ENCODE data around the gene PSMD6. TPM values are rescaled to one million over a fixed set of nuclear protein-coding genes. Genes with fewer than 3 reads are reported as not detected.
A peak's percentile ranks its signal among the peaks of the same experiment; 100 is the strongest.

Gene PSMD6
- total and polyA plus RNA-seq, 7 experiments from 2014 or later: 63.4 to 134 (median 89.2) TPM

DNA sequence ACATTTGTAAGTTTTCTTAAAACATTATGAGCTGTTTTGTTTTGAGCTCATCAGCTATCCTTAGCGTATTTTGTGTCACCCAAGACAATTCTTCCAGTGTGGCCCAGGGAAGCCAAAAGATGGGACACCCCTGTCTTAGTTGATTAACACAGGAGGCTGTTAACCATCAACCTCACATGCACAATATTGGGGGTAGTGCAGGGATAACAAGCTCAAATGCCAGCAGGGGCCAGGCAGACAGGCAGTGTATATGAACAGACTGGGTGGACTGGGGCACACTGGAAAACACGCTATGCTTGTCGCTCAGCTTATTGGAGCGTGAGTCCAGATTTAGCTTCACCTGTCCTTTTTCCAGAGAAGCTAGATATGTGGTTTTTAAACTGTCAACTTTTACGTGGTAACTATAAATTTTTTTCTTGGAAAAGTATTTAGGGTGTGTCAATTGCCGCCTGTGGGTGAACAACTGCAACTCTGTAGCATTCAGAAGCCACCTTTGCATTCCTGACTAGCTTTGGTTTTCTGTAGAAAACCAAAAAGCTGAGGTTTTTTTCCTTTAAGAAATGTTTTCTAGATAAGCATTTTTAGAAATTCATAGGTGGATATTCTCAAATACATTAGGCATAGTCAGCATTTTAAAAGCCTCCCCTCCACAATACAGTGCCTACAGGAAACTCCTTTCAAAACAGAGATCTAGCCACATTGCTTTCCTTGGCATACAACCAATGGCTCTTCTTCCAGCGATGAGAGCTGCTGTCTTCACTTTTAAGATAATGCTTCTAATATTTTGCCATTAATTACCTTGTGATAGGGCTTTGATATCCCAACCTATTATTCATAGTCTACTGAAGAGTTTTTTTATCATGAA lies 14.6 kb downstream of the PSMD6 start:
- Mint-ChIP-seq H3K36me3 (peaks cover 16 to 39% (median 29%) of the 10 kb centered on the region in 5 donors), H3K9me3 (no peaks in the 10 kb centered on the region), H3K27ac (peak overlapping the region in 7 of 9 donors; percentile 29 to 88 (median 71)), H3K4me1 (peaks cover 12 to 33% (median 19%) of the 10 kb centered on the region in 7 donors), H3K27me3 (no peaks in the 10 kb centered on the region), H3K4me3 (peak overlapping the region in 2 of 10 donors; percentile 17 to 58)
- no peak overlapping the region for H3K27ac ChIP-seq (ENCODE audit: low read depth, low read length)
- no peaks in the 10 kb centered on the region for H3K27me3 ChIP-seq (ENCODE audit: control insufficient read depth in 2 of 2, insufficient read depth in 2 of 2, low read length in 2 of 2)
- ATAC-seq (peak; percentile 34), DNase-seq (no peak)
- H3K4me3 ChIP-seq (ENCODE audit: low read length): no peak overlapping the region
- no peaks in the 10 kb centered on the region for H3K4me1 ChIP-seq (ENCODE audit: control insufficient read depth in 2 of 2, insufficient read depth in 2 of 2, low read length in 2 of 2)
- ChIA-PET POLR2A (interaction anchor here (1.0 to 2.7 kb wide), 7 partner anchors 12 to 65 kb away, joined by 3 to 13 read pairs (median 3); partner anchors contain the start of gene PSMD6), CTCF (interaction anchor here (0.7 to 3.6 kb wide), 11 partner anchors 10 to 1698 kb away, joined by 3 to 16 read pairs (median 3); partner anchors contain the start of gene PSMD6)
- intact Hi-C loops (cut with micrococcal nuclease): no loop called here
- H3K9me3 ChIP-seq (ENCODE audit: control insufficient read depth in 2 of 3, low read length in 3 of 3): no peaks in the 10 kb centered on the region
- H3K36me3 ChIP-seq (ENCODE audit: control insufficient read depth in 2 of 3, insufficient read depth in 3 of 3, low read length in 3 of 3): peaks cover 43 to 92% (median 45%) of the 10 kb centered on the region in 3 experiments

DNA sequence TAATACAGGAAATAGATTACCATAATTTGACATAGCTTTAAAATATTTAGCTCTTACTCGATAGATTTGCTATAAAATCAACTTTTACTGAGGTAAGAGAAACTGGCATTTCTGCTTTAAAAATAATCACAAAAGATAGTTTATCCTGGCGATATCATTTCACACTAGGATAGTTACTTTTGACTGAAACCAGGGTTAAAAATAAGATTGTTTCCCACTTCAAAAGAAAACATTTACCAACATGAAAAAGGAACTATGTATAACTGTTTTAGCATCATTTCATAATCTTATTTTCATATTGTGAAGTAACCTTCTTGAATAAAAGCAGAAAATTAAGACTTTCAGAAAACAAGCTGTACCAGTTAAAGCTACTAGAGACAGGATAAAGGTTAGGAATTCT lies 15.3 kb downstream of the PSMD6 start:
- Mint-ChIP-seq H3K4me1 (peaks cover 8 to 26% (median 20%) of the 10 kb centered on the region in 7 donors), H3K9me3 (no peaks in the 10 kb centered on the region), H3K4me3 (no peak overlapping the region), H3K27ac (peak overlapping the region in 4 of 9 donors; percentile 44 to 88 (median 79)), H3K36me3 (peaks cover 16 to 32% (median 24%) of the 10 kb centered on the region in 5 donors), H3K27me3 (no peaks in the 10 kb centered on the region)
- H3K9me3 ChIP-seq (ENCODE audit: control insufficient read depth in 2 of 3, low read length in 3 of 3): no peaks in the 10 kb centered on the region
- H3K4me1 ChIP-seq (ENCODE audit: control insufficient read depth in 2 of 2, insufficient read depth in 2 of 2, low read length in 2 of 2): no peaks in the 10 kb centered on the region
- ChIA-PET POLR2A (interaction anchor here (0.8 to 2.7 kb wide), 7 partner anchors 12 to 139 kb away, joined by 3 to 13 read pairs (median 3); partner anchors contain the start of gene PSMD6), CTCF (interaction anchor here (0.8 to 2.3 kb wide), 8 partner anchors 11 to 49 kb away, joined by 3 to 11 read pairs (median 3); partner anchors contain the start of gene PSMD6)
- H3K4me3 ChIP-seq (ENCODE audit: low read length): no peak overlapping the region
- H3K27me3 ChIP-seq (ENCODE audit: control insufficient read depth in 2 of 2, insufficient read depth in 2 of 2, low read length in 2 of 2): no peaks in the 10 kb centered on the region
- ATAC-seq: no peak
- intact Hi-C loops (cut with micrococcal nuclease): no loop called here
- peak overlapping the region; percentile 4 for H3K27ac ChIP-seq (ENCODE audit: low read depth, low read length)
- H3K36me3 ChIP-seq (ENCODE audit: control insufficient read depth in 2 of 3, insufficient read depth in 3 of 3, low read length in 3 of 3): peaks cover 45 to 87% (median 46%) of the 10 kb centered on the region in 3 experiments
- no peak for DNase-seq

DNA sequence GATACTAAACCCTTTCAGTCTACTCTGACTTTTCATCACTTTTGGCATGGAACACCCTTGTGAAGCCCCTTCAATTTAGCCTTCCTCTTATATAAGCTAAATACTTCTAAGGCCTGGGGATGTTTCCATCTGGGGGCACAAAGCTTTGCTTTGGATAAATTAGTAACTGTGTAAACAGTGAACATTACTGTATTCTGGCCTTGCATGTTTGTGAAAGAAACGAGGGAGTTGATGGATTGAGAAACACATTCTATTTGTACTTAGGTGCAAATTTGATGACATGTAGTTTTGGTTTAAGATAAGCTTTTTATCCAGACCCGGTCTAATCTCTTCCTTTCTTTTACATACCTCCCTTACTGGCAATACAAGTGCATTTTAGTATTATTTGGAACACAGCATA lies 19.7 kb downstream of the PSMD6 start:
- H3K9me3 Mint-ChIP-seq: no peaks in the 10 kb centered on the region
- Histone ChIP-seq H3K4me1 (ENCODE audit: control insufficient read depth in 2 of 2, insufficient read depth in 2 of 2, low read length in 2 of 2) (no peaks in the 10 kb centered on the region), H3K27ac (ENCODE audit: low read depth, low read length) (no peak overlapping the region), H3K36me3 (ENCODE audit: control insufficient read depth in 2 of 3, insufficient read depth in 3 of 3, low read length in 3 of 3) (peaks cover 26 to 78% (median 41%) of the 10 kb centered on the region in 3 experiments), H3K9me3 (ENCODE audit: control insufficient read depth in 2 of 3, low read length in 3 of 3) (no peaks in the 10 kb centered on the region), H3K4me3 (ENCODE audit: low read length) (no peak overlapping the region), H3K27me3 (ENCODE audit: control insufficient read depth in 2 of 2, insufficient read depth in 2 of 2, low read length in 2 of 2) (no peaks in the 10 kb centered on the region)
- POLR2A ChIA-PET: interaction anchor here (0.6 to 2.1 kb wide), 2 partner anchors 20 to 344 kb away, joined by 3 to 6 read pairs; partner anchors contain the start of gene PSMD6
- intact Hi-C loops (cut with micrococcal nuclease): no loop called here
- ATAC-seq (no peak), DNase-seq (no peak)
- CTCF ChIA-PET: interaction anchor here (1.3 to 1.4 kb wide), 2 partner anchors 13 to 40 kb away, joined by 3 to 4 read pairs; no protein-coding TSS in a partner anchor
- no peak overlapping the region for H3K4me3 Mint-ChIP-seq
- H3K27ac Mint-ChIP-seq: no peak overlapping the region
- H3K36me3 Mint-ChIP-seq: peaks cover 0 to 23% (median 17%) of the 10 kb centered on the region in 5 donors
- no peaks in the 10 kb centered on the region for H3K27me3 Mint-ChIP-seq
- H3K4me1 Mint-ChIP-seq: peaks cover 7 to 33% (median 22%) of the 10 kb centered on the region in 7 donors

DNA sequence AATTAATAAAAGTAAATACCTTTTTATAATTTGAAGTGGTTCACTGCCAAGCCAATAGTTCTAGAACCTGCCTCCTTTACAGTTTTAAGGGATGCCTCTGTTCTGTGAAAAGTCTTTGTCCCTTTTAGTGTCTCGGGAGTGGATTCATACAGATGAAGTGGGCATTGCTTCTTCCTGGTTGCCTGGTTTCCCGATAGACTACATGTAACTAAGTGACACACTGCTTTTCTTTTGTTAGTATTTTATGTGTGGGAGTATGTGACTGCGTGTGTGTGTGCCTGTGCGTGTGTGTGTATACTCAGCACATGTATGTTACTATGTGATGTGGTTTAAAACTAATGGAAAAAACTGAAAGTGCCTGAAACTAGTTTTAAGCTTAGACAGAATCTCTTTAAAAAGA lies 21.1 kb downstream of the PSMD6 start:
- Histone ChIP-seq H3K9me3 (ENCODE audit: control insufficient read depth in 2 of 3, low read length in 3 of 3) (no peaks in the 10 kb centered on the region), H3K4me3 (ENCODE audit: low read length) (no peak overlapping the region), H3K36me3 (ENCODE audit: control insufficient read depth in 2 of 3, insufficient read depth in 3 of 3, low read length in 3 of 3) (peaks cover 29 to 78% (median 45%) of the 10 kb centered on the region in 3 experiments), H3K27me3 (ENCODE audit: control insufficient read depth in 2 of 2, insufficient read depth in 2 of 2, low read length in 2 of 2) (no peaks in the 10 kb centered on the region), H3K27ac (ENCODE audit: low read depth, low read length) (no peak overlapping the region), H3K4me1 (ENCODE audit: control insufficient read depth in 2 of 2, insufficient read depth in 2 of 2, low read length in 2 of 2) (no peaks in the 10 kb centered on the region)
- intact Hi-C loops (cut with micrococcal nuclease): no loop called here
- peaks cover 0 to 36% (median 20%) of the 10 kb centered on the region in 5 donors for H3K36me3 Mint-ChIP-seq
- H3K4me1 Mint-ChIP-seq: peaks cover 7 to 47% (median 30%) of the 10 kb centered on the region in 7 donors
- DNase-seq (no peak), ATAC-seq (no peak)
- H3K27me3 Mint-ChIP-seq: no peaks in the 10 kb centered on the region
- CTCF ChIA-PET: interaction anchor here (1.3 kb wide), 1 partner anchor 39 kb away, joined by 3 read pairs; no protein-coding TSS in a partner anchor
- H3K27ac Mint-ChIP-seq: peak overlapping the region in 7 of 9 donors; percentile 53 to 81 (median 67)
- POLR2A ChIA-PET: interaction anchor here (2.1 kb wide), 1 partner anchor 21 kb away, joined by 6 read pairs; the partner anchor contains the start of gene PSMD6
- no peak overlapping the region for H3K4me3 Mint-ChIP-seq
- H3K9me3 Mint-ChIP-seq: no peaks in the 10 kb centered on the region

DNA sequence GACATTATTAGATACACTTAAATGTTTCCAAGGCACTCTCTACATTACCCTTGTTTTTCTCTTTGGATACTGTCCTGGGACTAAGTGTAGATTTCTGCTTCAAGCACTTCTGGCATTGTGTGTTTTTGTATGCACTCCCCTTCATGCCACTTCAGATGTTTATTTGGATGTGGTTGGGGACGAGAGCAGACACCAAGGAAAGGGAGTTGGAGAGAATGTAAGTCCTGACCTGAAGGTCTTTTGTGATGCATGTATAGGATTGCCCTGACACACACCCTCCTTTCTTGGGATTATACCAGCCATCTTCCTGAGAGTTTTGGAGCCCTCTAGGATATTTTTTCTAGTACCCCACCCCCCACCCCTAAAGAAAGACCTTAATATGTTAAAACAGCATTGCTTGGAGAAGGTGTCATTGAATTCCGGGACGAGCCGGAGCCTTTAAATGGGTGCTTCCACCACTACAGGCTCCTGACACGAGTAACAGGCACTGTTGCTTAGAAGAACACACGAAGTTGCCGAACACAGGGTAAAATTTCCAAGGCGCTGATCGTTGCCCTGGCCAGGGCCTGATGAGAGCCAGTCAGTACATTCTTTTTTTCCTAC lies 22.7 kb downstream of the PSMD6 start:
- H3K27me3 ChIP-seq (ENCODE audit: control insufficient read depth in 2 of 2, insufficient read depth in 2 of 2, low read length in 2 of 2): no peaks in the 10 kb centered on the region
- peaks cover 13 to 63% (median 46%) of the 10 kb centered on the region in 7 donors for H3K4me1 Mint-ChIP-seq
- H3K36me3 ChIP-seq (ENCODE audit: control insufficient read depth in 2 of 3, insufficient read depth in 3 of 3, low read length in 3 of 3): peaks cover 34 to 76% (median 49%) of the 10 kb centered on the region in 3 experiments
- H3K27ac ChIP-seq (ENCODE audit: low read depth, low read length): no peak overlapping the region
- no peak overlapping the region for H3K4me3 Mint-ChIP-seq
- no peaks in the 10 kb centered on the region for H3K9me3 Mint-ChIP-seq
- peak overlapping the region in 7 of 9 donors; percentile 18 to 75 (median 70) for H3K27ac Mint-ChIP-seq
- H3K9me3 ChIP-seq (ENCODE audit: control insufficient read depth in 2 of 3, low read length in 3 of 3): no peaks in the 10 kb centered on the region
- no peaks in the 10 kb centered on the region for H3K27me3 Mint-ChIP-seq
- ChIA-PET POLR2A (no interaction called here), CTCF (no interaction called here)
- no peaks in the 10 kb centered on the region for H3K4me1 ChIP-seq (ENCODE audit: control insufficient read depth in 2 of 2, insufficient read depth in 2 of 2, low read length in 2 of 2)
- no peak for DNase-seq
- no peak overlapping the region for H3K4me3 ChIP-seq (ENCODE audit: low read length)
- intact Hi-C loops (cut with micrococcal nuclease): no loop called here
- peaks cover 4 to 53% (median 33%) of the 10 kb centered on the region in 5 donors for H3K36me3 Mint-ChIP-seq
- no peak for ATAC-seq

Measured in naive thymus-derived CD4-positive, alpha-beta T cell (primary cell).